Ishikawa (cell line): ENCODE data around the gene GPX3.

Experiments
- CEBPB ChIP-seq: IDR thresholded peaks from 2 replicates; pipeline ENCODE4 v1.6.1; 2012
- CREB1 ChIP-seq: IDR thresholded peaks from 2 replicates; pipeline ENCODE4 v1.6.1; 2012; ENCODE audit warnings: low read depth
- EGR1 ChIP-seq: IDR thresholded peaks from 2 replicates; pipeline ENCODE4 v1.6.1; 2012
- EP300 ChIP-seq: IDR thresholded peaks from 2 replicates; pipeline ENCODE4 v1.6.1; 2012; ENCODE audit warnings: borderline replicate concordance
- FOXM1 ChIP-seq: IDR thresholded peaks from 2 replicates; pipeline ENCODE4 v1.6.1; 2012; ENCODE audit warnings: low read depth, borderline replicate concordance
- NFIC ChIP-seq: IDR thresholded peaks from 2 replicates; pipeline ENCODE4 v1.6.1; 2012
- RAD21 ChIP-seq: IDR thresholded peaks from 2 replicates; pipeline ENCODE4 v1.6.1; 2012; ENCODE audit warnings: low read depth
- TAF1 ChIP-seq: IDR thresholded peaks from 2 replicates; pipeline ENCODE4 v1.6.1; 2012; ENCODE audit warnings: low read depth, mild to moderate bottlenecking
- TF ChIP-seq, protein P1 (sequence below): IDR thresholded peaks from 2 replicates; pipeline ENCODE4 v1.6.1; 2012; ENCODE audit warnings: low read depth, mild to moderate bottlenecking
- TF ChIP-seq, protein P2 (sequence below): IDR thresholded peaks from 2 replicates; pipeline ENCODE4 v1.6.1; 2012
- TF ChIP-seq, protein P3 (sequence below): IDR thresholded peaks from 2 replicates; pipeline ENCODE4 v1.6.1; 2012

DNA sequence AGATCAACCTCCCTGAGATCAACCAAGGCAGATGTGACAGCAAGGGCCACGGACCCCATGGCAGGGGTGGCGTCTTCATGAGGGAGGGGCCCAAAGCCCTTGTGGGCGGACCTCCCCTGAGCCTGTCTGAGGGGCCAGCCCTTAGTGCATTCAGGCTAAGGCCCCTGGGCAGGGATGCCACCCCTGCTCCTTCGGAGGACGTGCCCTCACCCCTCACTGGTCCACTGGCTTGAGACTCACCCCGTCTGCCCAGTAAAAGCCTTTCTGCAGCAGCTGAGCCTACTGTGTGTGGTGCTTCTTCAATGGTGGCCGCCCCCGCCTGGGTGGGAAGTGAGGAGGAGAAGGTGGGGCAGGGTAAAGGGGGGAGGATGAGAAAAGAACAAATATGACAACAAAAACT, 8.3 kb downstream of the GPX3 start:
- TF ChIP-seq NFIC: no peak
- TF ChIP-seq RAD21: no peak
- no peak for TF ChIP-seq CREB1
- no peak for TF ChIP-seq TAF1
- TF ChIP-seq, protein P1, sequence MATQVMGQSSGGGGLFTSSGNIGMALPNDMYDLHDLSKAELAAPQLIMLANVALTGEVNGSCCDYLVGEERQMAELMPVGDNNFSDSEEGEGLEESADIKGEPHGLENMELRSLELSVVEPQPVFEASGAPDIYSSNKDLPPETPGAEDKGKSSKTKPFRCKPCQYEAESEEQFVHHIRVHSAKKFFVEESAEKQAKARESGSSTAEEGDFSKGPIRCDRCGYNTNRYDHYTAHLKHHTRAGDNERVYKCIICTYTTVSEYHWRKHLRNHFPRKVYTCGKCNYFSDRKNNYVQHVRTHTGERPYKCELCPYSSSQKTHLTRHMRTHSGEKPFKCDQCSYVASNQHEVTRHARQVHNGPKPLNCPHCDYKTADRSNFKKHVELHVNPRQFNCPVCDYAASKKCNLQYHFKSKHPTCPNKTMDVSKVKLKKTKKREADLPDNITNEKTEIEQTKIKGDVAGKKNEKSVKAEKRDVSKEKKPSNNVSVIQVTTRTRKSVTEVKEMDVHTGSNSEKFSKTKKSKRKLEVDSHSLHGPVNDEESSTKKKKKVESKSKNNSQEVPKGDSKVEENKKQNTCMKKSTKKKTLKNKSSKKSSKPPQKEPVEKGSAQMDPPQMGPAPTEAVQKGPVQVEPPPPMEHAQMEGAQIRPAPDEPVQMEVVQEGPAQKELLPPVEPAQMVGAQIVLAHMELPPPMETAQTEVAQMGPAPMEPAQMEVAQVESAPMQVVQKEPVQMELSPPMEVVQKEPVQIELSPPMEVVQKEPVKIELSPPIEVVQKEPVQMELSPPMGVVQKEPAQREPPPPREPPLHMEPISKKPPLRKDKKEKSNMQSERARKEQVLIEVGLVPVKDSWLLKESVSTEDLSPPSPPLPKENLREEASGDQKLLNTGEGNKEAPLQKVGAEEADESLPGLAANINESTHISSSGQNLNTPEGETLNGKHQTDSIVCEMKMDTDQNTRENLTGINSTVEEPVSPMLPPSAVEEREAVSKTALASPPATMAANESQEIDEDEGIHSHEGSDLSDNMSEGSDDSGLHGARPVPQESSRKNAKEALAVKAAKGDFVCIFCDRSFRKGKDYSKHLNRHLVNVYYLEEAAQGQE: no peak
- TF ChIP-seq EP300: no peak
- TF ChIP-seq CEBPB: no peak
- TF ChIP-seq EGR1: no peak
- TF ChIP-seq, protein P2, sequence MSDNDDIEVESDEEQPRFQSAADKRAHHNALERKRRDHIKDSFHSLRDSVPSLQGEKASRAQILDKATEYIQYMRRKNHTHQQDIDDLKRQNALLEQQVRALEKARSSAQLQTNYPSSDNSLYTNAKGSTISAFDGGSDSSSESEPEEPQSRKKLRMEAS: no peak
- TF ChIP-seq, protein P3, sequence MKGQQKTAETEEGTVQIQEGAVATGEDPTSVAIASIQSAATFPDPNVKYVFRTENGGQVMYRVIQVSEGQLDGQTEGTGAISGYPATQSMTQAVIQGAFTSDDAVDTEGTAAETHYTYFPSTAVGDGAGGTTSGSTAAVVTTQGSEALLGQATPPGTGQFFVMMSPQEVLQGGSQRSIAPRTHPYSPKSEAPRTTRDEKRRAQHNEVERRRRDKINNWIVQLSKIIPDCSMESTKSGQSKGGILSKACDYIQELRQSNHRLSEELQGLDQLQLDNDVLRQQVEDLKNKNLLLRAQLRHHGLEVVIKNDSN: no peak
- TF ChIP-seq FOXM1: no peak
